Measurements from ENCODE around the gene RABGAP1L.
A peak's percentile ranks its signal among the peaks of the same experiment; 100 is the strongest.

The RABGAP1L gene

DNA sequence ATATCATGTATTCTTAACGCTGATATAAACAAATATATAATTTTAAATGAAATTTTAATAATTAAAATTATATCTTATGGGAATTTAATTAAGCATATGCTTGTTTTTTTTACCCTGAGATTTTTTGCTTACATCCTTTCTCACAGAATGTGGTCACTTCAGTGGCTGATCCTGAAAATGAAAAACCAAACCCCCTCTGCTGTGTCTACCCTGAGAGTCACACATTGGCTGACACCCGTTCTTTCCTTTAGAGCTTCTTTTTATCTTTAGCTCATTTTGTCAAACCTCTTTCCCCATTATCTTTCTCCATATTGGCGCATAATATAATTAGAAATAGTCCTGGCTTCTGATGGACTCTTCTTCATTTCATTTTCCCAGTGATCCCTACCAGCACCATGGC is 829.7 kb downstream of the RABGAP1L start:
- Histone ChIP-seq H3K4me3 (IDR thresholded peaks at IDR 0.05; ENCODE audit: insufficient read depth, low read depth, low read length) (peak overlapping the region; percentile 35), H3K27ac (peak overlapping the region; percentile 66), H4K20me1 (ENCODE audit: insufficient read depth) (no peaks in the 10 kb centered on the region), H3K4me2 (peak overlapping the region; percentile 95), H2AFZ (ENCODE audit: low read depth) (peak overlapping the region; percentile 45), H3K27me3 (ENCODE audit: insufficient read depth, low read depth) (no peaks in the 10 kb centered on the region), H3K79me2 (ENCODE audit: insufficient read depth, low read depth) (no peaks in the 10 kb centered on the region), H3K4me1 (ENCODE audit: low read depth, poor library complexity, severe bottlenecking) (peaks cover 61% of the 10 kb centered on the region), H3K36me3 (ENCODE audit: insufficient read depth) (no peaks in the 10 kb centered on the region), H3K9ac (peak overlapping the region; percentile 50; the same call in 1 of the 2 replicates)
- TF ChIP-seq CTCF (conservative IDR thresholded peaks at IDR 0.05; ENCODE audit: low read depth, low read length), result no peak

GRCh38 chr1:174989536-174990220 is 830.4 kb downstream of the RABGAP1L start:
- Histone ChIP-seq H3K27me3 (ENCODE audit: insufficient read depth, low read depth) (no peaks in the 10 kb centered on the region), H3K36me3 (ENCODE audit: insufficient read depth) (no peaks in the 10 kb centered on the region), H4K20me1 (ENCODE audit: insufficient read depth) (no peaks in the 10 kb centered on the region), H3K4me3 (IDR thresholded peaks at IDR 0.05; ENCODE audit: insufficient read depth, low read depth, low read length) (peak overlapping the region; percentile 35), H3K4me1 (ENCODE audit: low read depth, poor library complexity, severe bottlenecking) (peaks cover 61% of the 10 kb centered on the region), H3K27ac (peak overlapping the region; percentile 66), H3K9ac (peak overlapping the region; percentile 50; the same call in 1 of the 2 replicates), H3K4me2 (peak overlapping the region; percentile 95), H3K79me2 (ENCODE audit: insufficient read depth, low read depth) (no peaks in the 10 kb centered on the region), H2AFZ (ENCODE audit: low read depth) (peak overlapping the region; percentile 45)
- TF ChIP-seq CTCF (conservative IDR thresholded peaks at IDR 0.05; ENCODE audit: low read depth, low read length), result no peak

GRCh38 chr1:174990382-174990999 is 831.2 kb downstream of the RABGAP1L start:
- Histone ChIP-seq H3K4me3 (IDR thresholded peaks at IDR 0.05; ENCODE audit: insufficient read depth, low read depth, low read length) (peak overlapping the region; percentile 89), H3K36me3 (ENCODE audit: insufficient read depth) (no peaks in the 10 kb centered on the region), H3K27ac (peak overlapping the region; percentile 66), H3K9ac (peak overlapping the region; percentile 50; the same call in 1 of the 2 replicates), H3K79me2 (ENCODE audit: insufficient read depth, low read depth) (no peaks in the 10 kb centered on the region), H3K4me2 (peak overlapping the region; percentile 95), H4K20me1 (ENCODE audit: insufficient read depth) (no peaks in the 10 kb centered on the region), H2AFZ (ENCODE audit: low read depth) (peak overlapping the region; percentile 57), H3K4me1 (ENCODE audit: low read depth, poor library complexity, severe bottlenecking) (peaks cover 63% of the 10 kb centered on the region), H3K27me3 (ENCODE audit: insufficient read depth, low read depth) (no peaks in the 10 kb centered on the region)
- no peak for TF ChIP-seq CTCF (conservative IDR thresholded peaks at IDR 0.05; ENCODE audit: low read depth, low read length)

- Histone ChIP-seq H3K36me3 (ENCODE audit: insufficient read depth) (no peaks in the 10 kb centered on the region), H3K4me2 (peak overlapping the region; percentile 95)
Measured at GRCh38 chr1:174991473-174991872, 832.2 kb downstream of the RABGAP1L start.

More at GRCh38 chr1:174991473-174991872, 832.2 kb downstream of the RABGAP1L start:
- Histone ChIP-seq H3K27ac (peak overlapping the region; percentile 66; the same call in 1 of the 2 replicates), H3K27me3 (ENCODE audit: insufficient read depth, low read depth) (no peaks in the 10 kb centered on the region), H4K20me1 (ENCODE audit: insufficient read depth) (no peaks in the 10 kb centered on the region), H2AFZ (ENCODE audit: low read depth) (no peak overlapping the region), H3K4me3 (IDR thresholded peaks at IDR 0.05; ENCODE audit: insufficient read depth, low read depth, low read length) (no peak overlapping the region), H3K9ac (peak overlapping the region; percentile 50; the same call in 1 of the 2 replicates), H3K79me2 (ENCODE audit: insufficient read depth, low read depth) (no peaks in the 10 kb centered on the region), H3K4me1 (ENCODE audit: low read depth, poor library complexity, severe bottlenecking) (peaks cover 67% of the 10 kb centered on the region)
- no peak for TF ChIP-seq CTCF (conservative IDR thresholded peaks at IDR 0.05; ENCODE audit: low read depth, low read length)
